Type B pancreatic cell (in vitro differentiated cells): ENCODE data around the gene TMEM114. TPM values are rescaled to one million over a fixed set of nuclear protein-coding genes. Genes with fewer than 3 reads are reported as not detected.

Source experiments
- DNase-seq: peaks from one replicate; pipeline ENCODE4 v3.0.0; 2021; ENCODE audit warnings: mixed read lengths; ENCODE audit not compliant: unreplicated experiment; ENCODE audit errors: extremely low spot score
- H3K27ac Mint-ChIP-seq: 2 replicates; pipeline ENCODE4 v1.8.0; 2021; ENCODE audit warnings: mild to moderate bottlenecking, mixed read lengths
- H3K27me3 Mint-ChIP-seq: 2 replicates; pipeline ENCODE4 v1.8.0; 2021; ENCODE audit warnings: mixed read lengths
- H3K36me3 Mint-ChIP-seq: 2 replicates; pipeline ENCODE4 v1.8.0; 2021; ENCODE audit warnings: mixed read lengths
- H3K4me1 Mint-ChIP-seq: one replicate; pipeline ENCODE4 v1.8.0; 2021; ENCODE audit warnings: mixed read lengths; ENCODE audit not compliant: unreplicated experiment
- H3K4me3 Mint-ChIP-seq: 2 replicates; pipeline ENCODE4 v1.8.0; 2021; ENCODE audit warnings: mild to moderate bottlenecking, mixed read lengths
- H3K9me3 Mint-ChIP-seq: 2 replicates; pipeline ENCODE4 v1.8.0; 2021; ENCODE audit warnings: mixed read lengths
- CTCF ChIP-seq: fragments of 200-600 bp; sonication (generic); conservative IDR thresholded peaks from 2 replicates; pipeline ENCODE4 v1.5.0; 2021; ENCODE audit warnings: antibody characterized with exemption, mild to moderate bottlenecking
- total RNA-seq: library from RNA; stranded (reverse); gene quantifications from 2 replicates; pipeline ENCODE4 v1.2.1, GENCODE V29; 2021; ENCODE audit warnings: low replicate concordance

The TMEM114 gene
- total RNA-seq, 1 donor from 2014 or later: not detected

- TF ChIP-seq CTCF: no peak
- Mint-ChIP-seq H3K36me3 (no peaks in the 10 kb centered on the region), H3K27ac (no peak overlapping the region), H3K4me3 (no peak overlapping the region), H3K9me3 (no peaks in the 10 kb centered on the region), H3K4me1 (peaks cover under 1% of the 10 kb centered on the region), H3K27me3 (peaks cover 49% of the 10 kb centered on the region)
- DNase-seq: no peak
Observed at GRCh38 chr16:8587065-8587464, 3.2 kb downstream of the TMEM114 start.

- H3K4me3 Mint-ChIP-seq: no peak overlapping the region
- peaks cover 52% of the 10 kb centered on the region for H3K27me3 Mint-ChIP-seq
- H3K9me3 Mint-ChIP-seq: no peaks in the 10 kb centered on the region
Observed at GRCh38 chr16:8585857-8586256, 4.5 kb downstream of the TMEM114 start.

GRCh38 chr16:8585041-8585440 lies 5.3 kb downstream of the TMEM114 start:
- TF ChIP-seq CTCF: no peak
- H3K27ac Mint-ChIP-seq: no peak overlapping the region
- peaks cover 4% of the 10 kb centered on the region for H3K4me1 Mint-ChIP-seq
- no peaks in the 10 kb centered on the region for H3K9me3 Mint-ChIP-seq
- H3K36me3 Mint-ChIP-seq: no peaks in the 10 kb centered on the region
- DNase-seq: no peak
- no peak overlapping the region for H3K4me3 Mint-ChIP-seq
- peaks cover 52% of the 10 kb centered on the region for H3K27me3 Mint-ChIP-seq

More at GRCh38 chr16:8585857-8586256, 4.5 kb downstream of the TMEM114 start:
- Mint-ChIP-seq H3K27ac (no peak overlapping the region), H3K36me3 (no peaks in the 10 kb centered on the region), H3K4me1 (peaks cover 4% of the 10 kb centered on the region)
- DNase-seq: no peak
- TF ChIP-seq CTCF: no peak

GRCh38 chr16:8583732-8584131 lies 6.6 kb downstream of the TMEM114 start:
- Mint-ChIP-seq H3K27me3 (peaks cover 46% of the 10 kb centered on the region), H3K4me1 (peaks cover 4% of the 10 kb centered on the region), H3K27ac (no peak overlapping the region), H3K4me3 (no peak overlapping the region), H3K9me3 (no peaks in the 10 kb centered on the region), H3K36me3 (no peaks in the 10 kb centered on the region)
- TF ChIP-seq CTCF: no peak
- DNase-seq: no peak

GRCh38 chr16:8583199-8583598 lies 7.1 kb downstream of the TMEM114 start:
- Mint-ChIP-seq H3K27me3 (peaks cover 40% of the 10 kb centered on the region), H3K4me1 (peaks cover 4% of the 10 kb centered on the region), H3K4me3 (no peak overlapping the region), H3K36me3 (no peaks in the 10 kb centered on the region), H3K9me3 (no peaks in the 10 kb centered on the region), H3K27ac (no peak overlapping the region)
- TF ChIP-seq CTCF: no peak
- no peak for DNase-seq
